ENCODE results near the gene CYP19A1. TPM values are rescaled to one million over a fixed set of nuclear protein-coding genes. Genes with fewer than 3 reads are reported as not detected.

CYP19A1 gene
- total RNA-seq, 1 experiment from 2014 or later: 0.77 TPM

DNA sequence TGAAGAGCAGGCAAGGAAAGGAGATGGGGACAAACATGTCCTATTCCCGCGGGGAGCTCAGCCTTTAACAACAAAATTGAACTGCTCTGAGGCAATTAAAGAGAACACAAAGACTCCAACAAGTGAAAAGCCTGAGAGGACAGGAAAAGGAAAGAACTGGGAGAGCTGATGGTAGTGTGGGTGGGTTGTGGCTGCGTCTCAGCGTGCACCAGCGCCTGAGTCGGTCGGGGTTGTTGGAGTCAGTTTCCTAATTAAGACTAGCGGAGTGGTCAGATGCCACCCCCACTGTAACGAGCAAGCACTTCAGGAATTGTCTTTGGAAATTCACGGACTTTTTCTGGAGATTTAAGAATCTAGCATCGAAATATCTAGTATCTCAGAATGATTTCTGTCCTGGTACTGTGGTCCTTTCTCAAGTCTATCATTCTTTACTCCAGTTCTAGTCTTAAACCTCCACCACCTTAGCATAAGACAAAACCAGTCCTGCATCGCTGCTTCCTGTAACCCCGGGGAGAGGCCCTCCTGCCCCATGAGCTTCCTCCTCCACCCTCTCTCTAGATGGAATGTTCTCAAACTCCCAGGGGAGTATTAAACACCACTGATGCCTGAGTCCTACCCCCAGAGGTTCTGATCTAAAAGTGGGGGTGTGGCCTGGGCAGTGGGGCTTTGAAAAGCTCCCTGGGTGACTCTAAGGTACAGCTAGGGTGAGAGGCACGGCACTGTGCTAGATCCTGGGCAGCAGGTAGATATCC is 104.0 kb downstream of the CYP19A1 start:
- Histone ChIP-seq H3K36me3 (ENCODE audit: control insufficient read depth, insufficient read depth, low read length) (no peaks in the 10 kb centered on the region), H3K9me3 (no peaks in the 10 kb centered on the region), H3K4me3 (ENCODE audit: low read depth, low read length) (no peak overlapping the region), H3K27me3 (replicated peaks; ENCODE audit: control insufficient read depth, insufficient read depth, low read length) (no peaks in the 10 kb centered on the region), H3K4me1 (no peaks in the 10 kb centered on the region; the same call in 1 of the 2 replicates)
- H3K4me3 Mint-ChIP-seq (ENCODE audit: unreplicated experiment): no peak overlapping the region
- BruUV-seq (replicated peaks): no TSS peak
- H3K36me3 Mint-ChIP-seq (ENCODE audit: insufficient read depth, unreplicated experiment): no peaks in the 10 kb centered on the region
- no peak for DNase-seq
- H3K27ac Mint-ChIP-seq (ENCODE audit: unreplicated experiment): no peak overlapping the region
- no peaks in the 10 kb centered on the region for H3K27me3 Mint-ChIP-seq (ENCODE audit: insufficient read depth, unreplicated experiment)
- CTCF ChIA-PET: interaction anchor here (1.2 kb wide), 1 partner anchor 148 kb away, joined by 3 read pairs; no protein-coding TSS in a partner anchor
- no peaks in the 10 kb centered on the region for H3K9me3 Mint-ChIP-seq (ENCODE audit: unreplicated experiment)
- peaks cover 2% of the 10 kb centered on the region for H3K4me1 Mint-ChIP-seq (ENCODE audit: low read depth, unreplicated experiment)
- TF ChIP-seq, protein P1, sequence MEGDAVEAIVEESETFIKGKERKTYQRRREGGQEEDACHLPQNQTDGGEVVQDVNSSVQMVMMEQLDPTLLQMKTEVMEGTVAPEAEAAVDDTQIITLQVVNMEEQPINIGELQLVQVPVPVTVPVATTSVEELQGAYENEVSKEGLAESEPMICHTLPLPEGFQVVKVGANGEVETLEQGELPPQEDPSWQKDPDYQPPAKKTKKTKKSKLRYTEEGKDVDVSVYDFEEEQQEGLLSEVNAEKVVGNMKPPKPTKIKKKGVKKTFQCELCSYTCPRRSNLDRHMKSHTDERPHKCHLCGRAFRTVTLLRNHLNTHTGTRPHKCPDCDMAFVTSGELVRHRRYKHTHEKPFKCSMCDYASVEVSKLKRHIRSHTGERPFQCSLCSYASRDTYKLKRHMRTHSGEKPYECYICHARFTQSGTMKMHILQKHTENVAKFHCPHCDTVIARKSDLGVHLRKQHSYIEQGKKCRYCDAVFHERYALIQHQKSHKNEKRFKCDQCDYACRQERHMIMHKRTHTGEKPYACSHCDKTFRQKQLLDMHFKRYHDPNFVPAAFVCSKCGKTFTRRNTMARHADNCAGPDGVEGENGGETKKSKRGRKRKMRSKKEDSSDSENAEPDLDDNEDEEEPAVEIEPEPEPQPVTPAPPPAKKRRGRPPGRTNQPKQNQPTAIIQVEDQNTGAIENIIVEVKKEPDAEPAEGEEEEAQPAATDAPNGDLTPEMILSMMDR (IDR thresholded peaks at IDR 0.05; ENCODE audit: insufficient read depth in 1 of 2, low read depth in 1 of 2, low read length in 1 of 2, severe bottlenecking in 1 of 2, unreplicated experiment in 1 of 2): no peak
- POLR2A ChIA-PET: no interaction called here
- intact Hi-C loops (cut with micrococcal nuclease; ENCODE audit: unreplicated experiment): no loop called here

DNA sequence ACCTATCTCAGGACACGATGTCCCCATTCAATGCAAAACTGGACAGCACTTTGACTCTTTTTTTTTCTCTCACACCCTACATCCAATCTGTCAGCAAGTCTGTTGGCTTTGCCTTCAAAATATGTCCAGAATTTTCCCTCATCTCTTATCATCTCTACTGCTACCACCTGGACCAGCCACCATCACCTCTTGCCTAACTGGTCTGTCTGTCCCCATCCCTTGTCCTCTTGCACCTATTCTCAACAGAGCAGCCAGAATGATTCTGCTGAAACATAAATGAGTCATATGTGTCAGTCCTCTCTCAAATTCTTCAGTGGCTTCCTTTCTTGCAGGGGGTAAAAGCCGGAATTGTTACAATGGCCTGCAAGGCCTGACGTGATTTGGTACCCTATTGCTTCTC is 105.8 kb downstream of the CYP19A1 start:
- no peak for DNase-seq
- Mint-ChIP-seq H3K4me3 (ENCODE audit: unreplicated experiment) (no peak overlapping the region), H3K36me3 (ENCODE audit: insufficient read depth, unreplicated experiment) (no peaks in the 10 kb centered on the region), H3K27ac (ENCODE audit: unreplicated experiment) (no peak overlapping the region), H3K9me3 (ENCODE audit: unreplicated experiment) (no peaks in the 10 kb centered on the region), H3K27me3 (ENCODE audit: insufficient read depth, unreplicated experiment) (no peaks in the 10 kb centered on the region), H3K4me1 (ENCODE audit: low read depth, unreplicated experiment) (no peaks in the 10 kb centered on the region)
- intact Hi-C loops (cut with micrococcal nuclease; ENCODE audit: unreplicated experiment): no loop called here
- BruUV-seq (replicated peaks): no TSS peak
- H3K36me3 ChIP-seq (ENCODE audit: control insufficient read depth, insufficient read depth, low read length): no peaks in the 10 kb centered on the region
- no peaks in the 10 kb centered on the region for H3K27me3 ChIP-seq (replicated peaks; ENCODE audit: control insufficient read depth, insufficient read depth, low read length)
- POLR2A ChIA-PET: no interaction called here
- H3K4me3 ChIP-seq (ENCODE audit: low read depth, low read length): no peak overlapping the region
- H3K4me1 ChIP-seq: no peaks in the 10 kb centered on the region
- no peaks in the 10 kb centered on the region for H3K9me3 ChIP-seq
- CTCF ChIA-PET: no interaction called here
- TF ChIP-seq, protein P1 (IDR thresholded peaks at IDR 0.05; ENCODE audit: insufficient read depth in 1 of 2, low read depth in 1 of 2, low read length in 1 of 2, severe bottlenecking in 1 of 2, unreplicated experiment in 1 of 2): no peak

DNA sequence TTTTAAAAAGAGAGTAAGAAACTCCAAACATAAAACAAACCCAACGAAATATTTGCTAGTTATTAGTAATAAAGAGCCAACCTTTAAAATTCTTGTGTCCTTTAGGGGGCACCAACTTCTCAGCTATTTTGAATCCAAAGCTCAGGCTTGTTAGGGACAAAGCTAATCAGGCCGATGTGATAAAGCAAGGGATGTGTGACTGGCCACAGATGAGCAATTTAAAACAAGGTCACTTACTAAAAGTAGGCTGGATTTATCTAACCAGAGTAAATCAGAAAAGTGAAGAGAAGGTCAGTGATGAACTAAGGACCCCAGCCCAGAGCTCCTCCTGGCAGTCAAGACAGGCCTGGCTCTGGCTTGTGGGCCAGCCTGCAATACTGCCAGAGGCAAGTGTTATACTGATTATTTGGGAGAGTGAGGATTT is 108.5 kb downstream of the CYP19A1 start:
- ChIA-PET CTCF (interaction anchor here (0.6 to 1.7 kb wide), 9 partner anchors 10 to 269 kb away, joined by 3 to 15 read pairs (median 5); no protein-coding TSS in a partner anchor), POLR2A (no interaction called here)
- Histone ChIP-seq H3K9me3 (no peaks in the 10 kb centered on the region), H3K4me3 (ENCODE audit: low read depth, low read length) (no peak overlapping the region), H3K4me1 (no peaks in the 10 kb centered on the region), H3K27me3 (replicated peaks; ENCODE audit: control insufficient read depth, insufficient read depth, low read length) (no peaks in the 10 kb centered on the region), H3K36me3 (ENCODE audit: control insufficient read depth, insufficient read depth, low read length) (no peaks in the 10 kb centered on the region)
- Mint-ChIP-seq H3K4me1 (ENCODE audit: low read depth, unreplicated experiment) (no peaks in the 10 kb centered on the region), H3K27me3 (ENCODE audit: insufficient read depth, unreplicated experiment) (no peaks in the 10 kb centered on the region), H3K4me3 (ENCODE audit: unreplicated experiment) (no peak overlapping the region), H3K27ac (ENCODE audit: unreplicated experiment) (no peak overlapping the region), H3K36me3 (ENCODE audit: insufficient read depth, unreplicated experiment) (no peaks in the 10 kb centered on the region), H3K9me3 (ENCODE audit: unreplicated experiment) (no peaks in the 10 kb centered on the region)
- no peak for DNase-seq
- BruUV-seq (replicated peaks): no TSS peak
- TF ChIP-seq, protein P1 (IDR thresholded peaks at IDR 0.05; ENCODE audit: insufficient read depth in 1 of 2, low read depth in 1 of 2, low read length in 1 of 2, severe bottlenecking in 1 of 2, unreplicated experiment in 1 of 2): peak; percentile 24 to 30
- intact Hi-C loops (cut with micrococcal nuclease; ENCODE audit: unreplicated experiment): loop anchor here (1.0 kb wide), 1 partner anchor 151 kb away; no protein-coding TSS in a partner anchor

Measured in Caco-2 (cell line).